ENCODE data around the gene ELK4. TPM values are rescaled to one million over a fixed set of nuclear protein-coding genes. Genes with fewer than 3 reads are reported as not detected.

The ELK4 gene
- total RNA-seq, 1 experiment from 2014 or later: 31.2 TPM

GRCh38 chr1:205630241-205630640 is 1.6 kb downstream of the ELK4 start:
- no peak overlapping the region for H4K91ac ChIP-seq (ENCODE audit: insufficient read length, low read depth, low read length)
- no peak overlapping the region for H3K56ac ChIP-seq (ENCODE audit: insufficient read length, low read depth, low read length)
- peaks cover 1 to 14% (median 4%) of the 10 kb centered on the region in 3 experiments; a peak in 5 of 7 replicates for H3K36me3 Mint-ChIP-seq (ENCODE audit: insufficient read depth in 1 of 3, low read depth in 3 of 3)
- no peak overlapping the region for H3K23ac ChIP-seq (ENCODE audit: insufficient read length, low read depth, low read length)
- H2BK15ac ChIP-seq (ENCODE audit: low read depth, low read length): no peak overlapping the region
- H3K27ac ChIP-seq (ENCODE audit: insufficient read length, low read depth, low read length): no peak overlapping the region
- no peak for DNase-seq
- no peak overlapping the region for H3K4ac ChIP-seq (ENCODE audit: low read depth, low read length)
- H3K79me1 ChIP-seq (ENCODE audit: insufficient read depth, low read depth, low read length, poor library complexity, severe bottlenecking): peaks cover 1% of the 10 kb centered on the region
- H3K18ac ChIP-seq (ENCODE audit: insufficient read length, low read depth, low read length): no peak overlapping the region
- H3T11ph ChIP-seq (ENCODE audit: low read length): no peak overlapping the region
- no CpG with 5 or more reads among the region's 3 CpGs for WGBS (ENCODE audit: extremely low coverage, insufficient read length, low lambda C conversion rate)
- H2BK12ac ChIP-seq (ENCODE audit: insufficient read length, low read depth, low read length): no peak overlapping the region
- H3K4me2 ChIP-seq (ENCODE audit: insufficient read depth, insufficient read length, low read length): peak overlapping the region; percentile 87
- TF ChIP-seq CTCF (conservative IDR thresholded peaks at IDR 0.05): no peak
- H4K20me1 ChIP-seq (ENCODE audit: control insufficient read depth, insufficient read depth, insufficient read length): no peaks in the 10 kb centered on the region
- no peaks in the 10 kb centered on the region for H3K27me3 ChIP-seq (ENCODE audit: insufficient read depth, low read length)
- H2BK20ac ChIP-seq (ENCODE audit: low read depth, low read length, poor library complexity, severe bottlenecking): no peak overlapping the region
- H3K23me2 ChIP-seq (ENCODE audit: insufficient read length, low read depth, low read length, poor library complexity, severe bottlenecking): peaks cover 8% of the 10 kb centered on the region
- H3K27me3 Mint-ChIP-seq (ENCODE audit: low read depth): peaks cover 3% of the 10 kb centered on the region; the same call in 1 of the 2 replicates
- peaks cover 18 to 26% of the 10 kb centered on the region in 2 experiments for H3K4me1 Mint-ChIP-seq
- peak overlapping the region; percentile 95 to 97 for H3K4me3 Mint-ChIP-seq
- H2BK120ac ChIP-seq (ENCODE audit: low read depth, low read length, poor library complexity, severe bottlenecking): no peak overlapping the region
- peaks cover 22% of the 10 kb centered on the region; the same call in 1 of the 2 replicates for H3K79me2 ChIP-seq (ENCODE audit: insufficient read depth, low read length)
- H3K9me3 ChIP-seq (ENCODE audit: control insufficient read depth, low read depth, low read length): no peaks in the 10 kb centered on the region
- no peak overlapping the region for H2BK5ac ChIP-seq (ENCODE audit: insufficient read length, low read length)
- no peak overlapping the region for H4K5ac ChIP-seq (ENCODE audit: insufficient read length, low read depth, low read length)
- H2AK5ac ChIP-seq (ENCODE audit: insufficient read length, low read length): no peak overlapping the region
- H3K14ac ChIP-seq (ENCODE audit: insufficient read depth, low read length): no peak overlapping the region
- H3K9me3 Mint-ChIP-seq: no peaks in the 10 kb centered on the region; a peak in 1 of 5 replicates
- H3K4me1 ChIP-seq (ENCODE audit: insufficient read depth, low read length): no peaks in the 10 kb centered on the region
- H3K9ac ChIP-seq (ENCODE audit: extremely low read depth, insufficient read length, low read length): peak overlapping the region; percentile 53
- no peak overlapping the region for H2AFZ ChIP-seq (ENCODE audit: low read length)
- H3K27ac Mint-ChIP-seq: peak overlapping the region; percentile 99 to 100 (median 100); a peak in 5 of 7 replicates
- H4K8ac ChIP-seq (replicated peaks; ENCODE audit: insufficient read length, low read depth, low read length): no peak overlapping the region
